HCT116 (cell line): Measurements from ENCODE around the gene INPP5B. TPM values are rescaled to one million over a fixed set of nuclear protein-coding genes. Genes with fewer than 3 reads are reported as not detected.

Experiments
- ATAC-seq: fragments of 200-7000 bp; cut with Tn5 transposase; 2 replicates; pipeline ENCODE4 v1.9.1; 2020; ENCODE audit warnings: mild to moderate bottlenecking, moderate library complexity
- BruUV-seq: library from RNA; stranded (reverse); fragments of 400-500 nt; replicated peaks from 2 replicates; lab custom pipeline; 2021; lab: Mats Ljungman, UMichigan
- CTCF ChIA-PET: fragments of 300-600 bp; sonication (Branson Sonifier 250); formaldehyde crosslinking; loops from one replicate; lab custom pipeline; 2021; ENCODE audit warnings: antibody characterized with exemption; lab: Charles Lee
- POLR2A ChIA-PET: fragments of 300-600, 350-600 bp; sonication (Branson Sonifier 250); formaldehyde crosslinking; loops from one replicate; lab custom pipeline; 2021; ENCODE audit warnings: antibody characterized with exemption; lab: Charles Lee
- RAD21 ChIA-PET, 2 experiments: fragments of 300-600 bp; sonication (Branson Sonifier 250); formaldehyde crosslinking; loops; one replicate each; lab custom pipeline; 2023; ENCODE audit warnings: low total read pairs in 2 of 2; ENCODE audit not compliant: uncharacterized antibody in 2 of 2, unreplicated experiment in 2 of 2, low non-redundant PET in 1 of 2; lab: Charles Lee
- DNase-seq: peaks from one replicate; pipeline ENCODE4 v3.0.0-alpha.2; 2010; ENCODE audit warnings: low read depth, low spot score
- H2AFZ ChIP-seq: fragments of 200-600 bp; shearing (Covaris generic), sonication (generic); 2 replicates; pipeline ENCODE4 v1.6.1; 2017; ENCODE audit warnings: low read depth, mixed run types, mixed read lengths, antibody characterized with exemption, low read length; ENCODE audit not compliant: poor library complexity, severe bottlenecking
- H3K27ac ChIP-seq: 2 replicates; pipeline ENCODE4 v1.5.1; 2012; ENCODE audit warnings: low read depth, low read length
- H3K27me3 ChIP-seq: fragments of 200-600 bp; sonication (generic); 2 replicates; pipeline ENCODE4 v1.6.1; 2016; ENCODE audit warnings: mixed run types, low read length, mixed read lengths; ENCODE audit not compliant: insufficient read depth
- H3K36me3 ChIP-seq, 2 experiments: fragments of 200-500 bp in 1 of 2; fragments of 200-600 bp in 1 of 2; sonication (Bioruptor generic) in 1 of 2; sonication (generic) in 1 of 2; 2 replicates each; pipeline versions ENCODE4 v1.5.1 to v1.6.1; 2014 to 2016; ENCODE audit warnings: low read length in 2 of 2, inconsistent platforms in 1 of 2, mixed read lengths in 1 of 2, mixed run types in 1 of 2; ENCODE audit not compliant: insufficient read depth in 2 of 2, control insufficient read depth in 1 of 2
- H3K4me1 ChIP-seq, 2 experiments: fragments of 200-600 bp in 1 of 2; sonication (generic) in 1 of 2; 2 replicates each; pipeline versions ENCODE4 v1.5.1 to v1.6.1; 2012 to 2017; ENCODE audit warnings: low read length in 2 of 2, inconsistent platforms in 1 of 2, mild to moderate bottlenecking in 1 of 2, mixed read lengths in 1 of 2, mixed run types in 1 of 2, moderate library complexity in 1 of 2; ENCODE audit not compliant: insufficient read depth in 2 of 2, control insufficient read depth in 1 of 2
- H3K4me2 ChIP-seq: fragments of 200-600 bp; sonication (generic); 2 replicates; pipeline ENCODE4 v1.6.1; 2017; ENCODE audit warnings: mixed run types, low read length, mixed read lengths
- H3K4me3 ChIP-seq, 2 experiments: fragments of 200-600 bp in 1 of 2; sonication (generic) in 1 of 2; replicated peaks in 1 of 2; 2 replicates each; pipeline ENCODE4 v1.5.1; 2011 to 2016; ENCODE audit warnings: low read length in 2 of 2, control low read depth in 1 of 2, low read depth in 1 of 2, mild to moderate bottlenecking in 1 of 2, mixed read lengths in 1 of 2, mixed run types in 1 of 2
- H3K79me2 ChIP-seq: fragments of 200-600 bp; sonication (generic); 2 replicates; pipeline ENCODE4 v1.6.1; 2017; ENCODE audit warnings: mild to moderate bottlenecking, mixed run types, low read length, moderate library complexity, mixed read lengths; ENCODE audit not compliant: insufficient read depth
- H3K9ac ChIP-seq: fragments of 200-600 bp; sonication (generic); 2 replicates; pipeline ENCODE4 v1.6.1; 2016; ENCODE audit warnings: low read length, mixed read lengths
- H3K9me2 ChIP-seq: fragments of 200-600 bp; sonication (generic), shearing (Covaris generic); 2 replicates; pipeline ENCODE4 v1.6.1; 2017; ENCODE audit warnings: mixed run types, mild to moderate bottlenecking, moderate library complexity; ENCODE audit not compliant: insufficient read depth
- H3K9me3 ChIP-seq, 2 experiments: fragments of 200-500 bp in 1 of 2; fragments of 200-600 bp in 1 of 2; sonication (Bioruptor generic) in 1 of 2; sonication (generic) in 1 of 2; 2 replicates each; pipeline ENCODE4 v1.6.1; 2014 to 2017; ENCODE audit warnings: low read length in 2 of 2, mixed read lengths in 2 of 2, inconsistent platforms in 1 of 2, low read depth in 1 of 2, mild to moderate bottlenecking in 1 of 2, mixed run types in 1 of 2, moderate library complexity in 1 of 2; ENCODE audit not compliant: control insufficient read depth in 1 of 2, insufficient read depth in 1 of 2
- H4K20me1 ChIP-seq: fragments of 200-600 bp; sonication (generic), shearing (Covaris generic); 2 replicates; pipeline ENCODE4 v1.6.1; 2017; ENCODE audit warnings: mixed run types, mild to moderate bottlenecking, moderate library complexity; ENCODE audit not compliant: insufficient read depth
- CBX3 ChIP-seq: IDR thresholded peaks from 2 replicates; pipeline ENCODE4 v1.6.1; 2012; ENCODE audit warnings: low read depth
- CEBPB ChIP-seq: IDR thresholded peaks from 2 replicates; pipeline ENCODE4 v1.6.1; 2012; ENCODE audit warnings: low read depth
- ELF1 ChIP-seq: IDR thresholded peaks from 2 replicates; pipeline ENCODE4 v1.6.1; 2012; ENCODE audit warnings: low read depth, borderline replicate concordance
- EZH2phosphoT487 ChIP-seq: fragments of 200-600 bp; IDR thresholded peaks from 2 replicates; pipeline ENCODE4 v1.6.1; 2018; ENCODE audit warnings: antibody characterized with exemption, borderline replicate concordance
- FOSL1 ChIP-seq: IDR thresholded peaks from 2 replicates; pipeline ENCODE4 v1.6.1; 2012; ENCODE audit warnings: low read depth
- JUND ChIP-seq: IDR thresholded peaks from 2 replicates; pipeline ENCODE4 v1.6.1; 2012
- POLR2A ChIP-seq: IDR thresholded peaks from 2 replicates; pipeline ENCODE4 v1.7.0; 2011; ENCODE audit warnings: borderline replicate concordance; ENCODE audit not compliant: insufficient read depth, insufficient read length; ENCODE audit errors: extremely low read depth
- POLR2AphosphoS5 ChIP-seq: IDR thresholded peaks from 2 replicates; pipeline ENCODE4 v1.6.1; 2011; ENCODE audit warnings: mild to moderate bottlenecking, low read depth, low read length, moderate library complexity
- RAD21 ChIP-seq: IDR thresholded peaks from 2 replicates; pipeline ENCODE4 v1.6.1; 2012; ENCODE audit warnings: low read depth, mild to moderate bottlenecking
- SIN3A ChIP-seq: IDR thresholded peaks from 2 replicates; pipeline ENCODE4 v1.6.1; 2012; ENCODE audit warnings: low read depth
- SP1 ChIP-seq: IDR thresholded peaks from 2 replicates; pipeline ENCODE4 v1.6.1; 2012; ENCODE audit warnings: low read depth
- TCF7L2 ChIP-seq: IDR thresholded peaks from 2 replicates; pipeline ENCODE4 v1.7.0; 2011; ENCODE audit warnings: borderline replicate concordance, inconsistent platforms; ENCODE audit not compliant: insufficient read depth, insufficient read length; ENCODE audit errors: extremely low read depth
- YY1 ChIP-seq: IDR thresholded peaks from 2 replicates; pipeline ENCODE4 v1.6.1; 2011; ENCODE audit warnings: low read length, low read depth, moderate library complexity, mild to moderate bottlenecking; ENCODE audit not compliant: insufficient replicate concordance; ENCODE audit errors: extremely low read depth
- ZFX ChIP-seq: fragments of 450-650 bp; IDR thresholded peaks from 2 replicates; pipeline ENCODE4 v1.6.1; 2017
- ZNF274 ChIP-seq: fragments of 200-500 bp; sonication (Bioruptor generic); IDR thresholded peaks from 2 replicates; pipeline ENCODE4 v1.6.1; 2014; ENCODE audit warnings: mild to moderate bottlenecking, low read depth, low read length, inconsistent platforms
- intact Hi-C: fragments of 100-400 bp; cut with micrococcal nuclease; formaldehyde crosslinking; loops from 2 replicates; pipeline ENCODE4 v1.10.0; 2022
- total RNA-seq: library from RNA; stranded (reverse); gene quantifications from one replicate; pipeline ENCODE4 v1.2.1, GENCODE V29; 2021; ENCODE audit not compliant: unreplicated experiment
- TF ChIP-seq, protein P1 (sequence below): IDR thresholded peaks from 2 replicates; pipeline ENCODE4 v1.6.1; 2011; ENCODE audit warnings: mild to moderate bottlenecking, low read length, moderate library complexity; ENCODE audit not compliant: insufficient replicate concordance; ENCODE audit errors: extremely low read depth
- TF ChIP-seq, protein P2 (sequence below): IDR thresholded peaks from 2 replicates; pipeline ENCODE4 v1.6.1; 2012; ENCODE audit warnings: low read depth
- TF ChIP-seq, protein P3 (sequence below): IDR thresholded peaks from 2 replicates; pipeline ENCODE4 v1.6.1; 2012
- TF ChIP-seq, protein P4 (sequence below): IDR thresholded peaks from 2 replicates; pipeline ENCODE4 v1.6.1; 2012

INPP5B gene
- total RNA-seq, 1 experiment from 2014 or later: 20.8 TPM

DNA sequence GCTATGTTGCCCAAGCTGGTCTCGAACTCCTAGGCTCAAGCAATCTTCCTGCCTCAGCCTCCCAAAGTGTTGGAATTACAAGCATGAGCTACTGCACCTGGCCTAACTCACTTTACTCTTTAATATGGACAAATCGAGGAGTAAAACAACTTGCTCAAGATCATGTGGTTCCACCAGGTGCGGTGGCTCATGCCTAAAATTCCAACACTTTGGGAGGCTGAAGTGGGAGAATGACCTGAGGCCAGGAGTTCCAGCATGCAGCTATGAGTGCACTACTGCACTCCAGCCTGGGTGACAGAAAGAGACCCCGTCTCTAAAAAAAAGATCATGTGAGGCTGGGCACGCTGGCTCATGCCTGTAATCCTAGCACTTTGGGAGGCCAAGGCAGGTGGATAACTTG, 2.0 kb downstream of the INPP5B start:
- TF ChIP-seq, protein P1, sequence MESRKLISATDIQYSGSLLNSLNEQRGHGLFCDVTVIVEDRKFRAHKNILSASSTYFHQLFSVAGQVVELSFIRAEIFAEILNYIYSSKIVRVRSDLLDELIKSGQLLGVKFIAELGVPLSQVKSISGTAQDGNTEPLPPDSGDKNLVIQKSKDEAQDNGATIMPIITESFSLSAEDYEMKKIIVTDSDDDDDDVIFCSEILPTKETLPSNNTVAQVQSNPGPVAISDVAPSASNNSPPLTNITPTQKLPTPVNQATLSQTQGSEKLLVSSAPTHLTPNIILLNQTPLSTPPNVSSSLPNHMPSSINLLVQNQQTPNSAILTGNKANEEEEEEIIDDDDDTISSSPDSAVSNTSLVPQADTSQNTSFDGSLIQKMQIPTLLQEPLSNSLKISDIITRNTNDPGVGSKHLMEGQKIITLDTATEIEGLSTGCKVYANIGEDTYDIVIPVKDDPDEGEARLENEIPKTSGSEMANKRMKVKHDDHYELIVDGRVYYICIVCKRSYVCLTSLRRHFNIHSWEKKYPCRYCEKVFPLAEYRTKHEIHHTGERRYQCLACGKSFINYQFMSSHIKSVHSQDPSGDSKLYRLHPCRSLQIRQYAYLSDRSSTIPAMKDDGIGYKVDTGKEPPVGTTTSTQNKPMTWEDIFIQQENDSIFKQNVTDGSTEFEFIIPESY: no peak
- TF ChIP-seq CEBPB (no peak), TCF7L2 (no peak), ELF1 (no peak), CBX3 (no peak), POLR2AphosphoS5 (no peak), ZFX (no peak), SP1 (no peak), YY1 (no peak), POLR2A (no peak), EZH2phosphoT487 (no peak), FOSL1 (no peak), JUND (no peak), ZNF274 (no peak), RAD21 (no peak), SIN3A (no peak)
- TF ChIP-seq, protein P2, sequence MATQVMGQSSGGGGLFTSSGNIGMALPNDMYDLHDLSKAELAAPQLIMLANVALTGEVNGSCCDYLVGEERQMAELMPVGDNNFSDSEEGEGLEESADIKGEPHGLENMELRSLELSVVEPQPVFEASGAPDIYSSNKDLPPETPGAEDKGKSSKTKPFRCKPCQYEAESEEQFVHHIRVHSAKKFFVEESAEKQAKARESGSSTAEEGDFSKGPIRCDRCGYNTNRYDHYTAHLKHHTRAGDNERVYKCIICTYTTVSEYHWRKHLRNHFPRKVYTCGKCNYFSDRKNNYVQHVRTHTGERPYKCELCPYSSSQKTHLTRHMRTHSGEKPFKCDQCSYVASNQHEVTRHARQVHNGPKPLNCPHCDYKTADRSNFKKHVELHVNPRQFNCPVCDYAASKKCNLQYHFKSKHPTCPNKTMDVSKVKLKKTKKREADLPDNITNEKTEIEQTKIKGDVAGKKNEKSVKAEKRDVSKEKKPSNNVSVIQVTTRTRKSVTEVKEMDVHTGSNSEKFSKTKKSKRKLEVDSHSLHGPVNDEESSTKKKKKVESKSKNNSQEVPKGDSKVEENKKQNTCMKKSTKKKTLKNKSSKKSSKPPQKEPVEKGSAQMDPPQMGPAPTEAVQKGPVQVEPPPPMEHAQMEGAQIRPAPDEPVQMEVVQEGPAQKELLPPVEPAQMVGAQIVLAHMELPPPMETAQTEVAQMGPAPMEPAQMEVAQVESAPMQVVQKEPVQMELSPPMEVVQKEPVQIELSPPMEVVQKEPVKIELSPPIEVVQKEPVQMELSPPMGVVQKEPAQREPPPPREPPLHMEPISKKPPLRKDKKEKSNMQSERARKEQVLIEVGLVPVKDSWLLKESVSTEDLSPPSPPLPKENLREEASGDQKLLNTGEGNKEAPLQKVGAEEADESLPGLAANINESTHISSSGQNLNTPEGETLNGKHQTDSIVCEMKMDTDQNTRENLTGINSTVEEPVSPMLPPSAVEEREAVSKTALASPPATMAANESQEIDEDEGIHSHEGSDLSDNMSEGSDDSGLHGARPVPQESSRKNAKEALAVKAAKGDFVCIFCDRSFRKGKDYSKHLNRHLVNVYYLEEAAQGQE: no peak
- TF ChIP-seq, protein P3, sequence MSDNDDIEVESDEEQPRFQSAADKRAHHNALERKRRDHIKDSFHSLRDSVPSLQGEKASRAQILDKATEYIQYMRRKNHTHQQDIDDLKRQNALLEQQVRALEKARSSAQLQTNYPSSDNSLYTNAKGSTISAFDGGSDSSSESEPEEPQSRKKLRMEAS: no peak
- TF ChIP-seq, protein P4, sequence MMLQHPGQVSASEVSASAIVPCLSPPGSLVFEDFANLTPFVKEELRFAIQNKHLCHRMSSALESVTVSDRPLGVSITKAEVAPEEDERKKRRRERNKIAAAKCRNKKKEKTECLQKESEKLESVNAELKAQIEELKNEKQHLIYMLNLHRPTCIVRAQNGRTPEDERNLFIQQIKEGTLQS: no peak
- H4K20me1 ChIP-seq: no peaks in the 10 kb centered on the region
- ChIA-PET RAD21 (no interaction called here), CTCF (no interaction called here), POLR2A (no interaction called here)
- H3K79me2 ChIP-seq: no peaks in the 10 kb centered on the region
- H3K9ac ChIP-seq: no peak overlapping the region
- H3K27me3 ChIP-seq: no peaks in the 10 kb centered on the region
- H3K4me2 ChIP-seq: no peak overlapping the region
- no peak overlapping the region for H3K27ac ChIP-seq
- no peak overlapping the region for H3K4me3 ChIP-seq
- no peaks in the 10 kb centered on the region for H3K9me3 ChIP-seq
- H2AFZ ChIP-seq: no peak overlapping the region
- H3K4me1 ChIP-seq: peaks cover 9 to 27% of the 10 kb centered on the region in 2 experiments; a peak in 3 of 4 replicates
- no peaks in the 10 kb centered on the region for H3K9me2 ChIP-seq
- ATAC-seq: no peak
- intact Hi-C loops: no loop called here
- no peak for DNase-seq
- BruUV-seq: no TSS peak
- no peaks in the 10 kb centered on the region for H3K36me3 ChIP-seq
